CD14-positive monocyte (primary cell): ENCODE data around the gene INKA1. TPM values are rescaled to one million over a fixed set of nuclear protein-coding genes. Genes with fewer than 3 reads are reported as not detected.

Source experiments
- DNase-seq, 3 donors: peaks; one replicate each; pipeline ENCODE4 v3.0.0-alpha.2; 2011 to 2022
- H2AFZ ChIP-seq: 2 replicates; pipeline ENCODE4 v1.6.0; 2012; ENCODE audit warnings: mild to moderate bottlenecking, low read depth, low read length, inconsistent platforms; ENCODE audit not compliant: insufficient read depth, poor library complexity, severe bottlenecking
- H3K27ac ChIP-seq, 2 donors: 1 replicate in 1 of 2; 2 replicates in 1 of 2; pipeline ENCODE4 v1.5.1; 2012 to 2013; ENCODE audit warnings: low read length in 2 of 2, control low read depth in 1 of 2, inconsistent platforms in 1 of 2, low read depth in 1 of 2, mild to moderate bottlenecking in 1 of 2
- H3K27me3 ChIP-seq, 2 donors: one replicate each; pipeline versions ENCODE4 v1.6.0 to v1.6.1; 2011 to 2013; ENCODE audit warnings: low read length in 2 of 2; ENCODE audit not compliant: control insufficient read depth in 2 of 2, insufficient read depth in 2 of 2
- H3K36me3 ChIP-seq, 2 donors: replicated peaks in 1 of 2; 1 replicate in 1 of 2; 2 replicates in 1 of 2; pipeline versions ENCODE4 v1.5.1 to v1.6.1; 2012 to 2013; ENCODE audit warnings: low read length in 2 of 2, control low read depth in 1 of 2, inconsistent platforms in 1 of 2, mild to moderate bottlenecking in 1 of 2; ENCODE audit not compliant: insufficient read depth in 2 of 2, control insufficient read depth in 1 of 2
- H3K4me1 ChIP-seq, 2 donors: 1 replicate in 1 of 2; 2 replicates in 1 of 2; pipeline versions ENCODE4 v1.5.1 to v1.6.1; 2012 to 2013; ENCODE audit warnings: low read length in 2 of 2, control low read depth in 1 of 2, inconsistent platforms in 1 of 2, mild to moderate bottlenecking in 1 of 2, moderate library complexity in 1 of 2; ENCODE audit not compliant: insufficient read depth in 2 of 2, control insufficient read depth in 1 of 2
- H3K4me2 ChIP-seq: replicated peaks from 2 replicates; pipeline ENCODE3; 2012; ENCODE audit warnings: low read length, moderate library complexity, mild to moderate bottlenecking; ENCODE audit not compliant: poor library complexity, severe bottlenecking; ENCODE audit errors: extremely low read depth
- H3K4me3 ChIP-seq, 3 experiments: fragments of 200-600 bp in 1 of 3; sonication (generic) in 1 of 3; replicated peaks in 1 of 3; 1 replicate in 2 of 3; 2 replicates in 1 of 3; pipeline ENCODE4 v1.5.1; 2011 to 2013; ENCODE audit warnings: low read length in 3 of 3, mild to moderate bottlenecking in 3 of 3, control low read depth in 2 of 3, low read depth in 2 of 3, inconsistent platforms in 1 of 3, moderate library complexity in 1 of 3
- H3K79me2 ChIP-seq: 2 replicates; pipeline ENCODE4 v1.6.0; 2012; ENCODE audit warnings: mild to moderate bottlenecking, control low read depth, inconsistent platforms, low read length, moderate library complexity; ENCODE audit not compliant: insufficient read depth
- H3K9ac ChIP-seq: 2 replicates; pipeline ENCODE4 v1.6.0; 2017; ENCODE audit warnings: low read length, mild to moderate bottlenecking; ENCODE audit not compliant: insufficient read depth, poor library complexity, severe bottlenecking
- H3K9me3 ChIP-seq, 2 donors: replicated peaks in 1 of 2; 1 replicate in 1 of 2; 2 replicates in 1 of 2; pipeline versions ENCODE4 v1.5.1 to v1.6.1; 2012 to 2013; ENCODE audit warnings: low read length in 2 of 2, control low read depth in 1 of 2; ENCODE audit not compliant: control insufficient read depth in 1 of 2, insufficient read depth in 1 of 2
- H4K20me1 ChIP-seq: 2 replicates; pipeline ENCODE4 v1.6.0; 2012; ENCODE audit warnings: mild to moderate bottlenecking, low read length, control low read depth, moderate library complexity; ENCODE audit not compliant: insufficient read depth
- H3K27ac Mint-ChIP-seq, 7 donors: one replicate each; pipeline ENCODE4 v1.8.0; 2020; ENCODE audit warnings: mild to moderate bottlenecking in 7 of 7, mixed read lengths in 7 of 7, moderate library complexity in 6 of 7, inconsistent platforms in 2 of 7
- H3K27me3 Mint-ChIP-seq, 3 donors: one replicate each; pipeline ENCODE4 v1.8.0; 2021 to 2022; ENCODE audit warnings: low read depth in 3 of 3, mild to moderate bottlenecking in 3 of 3, mixed read lengths in 3 of 3, moderate library complexity in 3 of 3, inconsistent platforms in 1 of 3
- H3K36me3 Mint-ChIP-seq, 2 donors: one replicate each; pipeline ENCODE4 v1.8.0; 2020; ENCODE audit warnings: mixed read lengths in 2 of 2, inconsistent platforms in 1 of 2, mild to moderate bottlenecking in 1 of 2
- H3K4me1 Mint-ChIP-seq: one replicate; pipeline ENCODE4 v1.8.0; 2020; ENCODE audit warnings: mild to moderate bottlenecking, mixed read lengths
- H3K4me3 Mint-ChIP-seq, 2 donors: one replicate each; pipeline ENCODE4 v1.8.0; 2020; ENCODE audit warnings: mild to moderate bottlenecking in 2 of 2, mixed read lengths in 2 of 2, moderate library complexity in 1 of 2
- H3K9me3 Mint-ChIP-seq, 7 donors: one replicate each; pipeline ENCODE4 v1.8.0; 2020 to 2022; ENCODE audit warnings: mixed read lengths in 7 of 7, mild to moderate bottlenecking in 6 of 7, moderate library complexity in 6 of 7, inconsistent platforms in 2 of 7
- WGBS: methylation state at CpG from one replicate; pipeline ENCODE4 v1.1.5; 2013; ENCODE audit warnings: missing lambda C conversion rate; ENCODE audit not compliant: insufficient coverage; 5-methylcytosine and 5-hydroxymethylcytosine counted together
- intact Hi-C, 2 donors: fragments of 100-400 bp; cut with micrococcal nuclease; formaldehyde crosslinking; loops; one replicate each; pipeline versions ENCODE4 v1.15.0 to v1.15.1; 2023
- polyA plus RNA-seq, 3 donors: library from polyadenylated mRNA; depleted of rRNA in 1 of 3; unstranded in 2 of 3; stranded (reverse) in 1 of 3; fragments of 300-500 nt in 2 of 3; fragments of >200 nt in 1 of 3; fragmentation: Illumina TruSeq in 2 of 3; gene quantifications; 1 replicate in 2 of 3; 2 replicates in 1 of 3; pipeline ENCODE4 v1.2.3, GENCODE V29; 2012 to 2021
- TF ChIP-seq, protein P1 (sequence below): fragments of 200-600 bp; IDR thresholded peaks from one replicate; pipeline ENCODE4 v1.8.0; 2022; ENCODE audit warnings: antibody characterized with exemption, mild to moderate bottlenecking

INKA1 gene
- polyA plus RNA-seq, 3 donors, result 0.43 to 1.3 (median 1.3) TPM

GRCh38 chr3:49793486-49794085 lies 9.5 kb upstream of the INKA1 start:
- TF ChIP-seq, protein P1, sequence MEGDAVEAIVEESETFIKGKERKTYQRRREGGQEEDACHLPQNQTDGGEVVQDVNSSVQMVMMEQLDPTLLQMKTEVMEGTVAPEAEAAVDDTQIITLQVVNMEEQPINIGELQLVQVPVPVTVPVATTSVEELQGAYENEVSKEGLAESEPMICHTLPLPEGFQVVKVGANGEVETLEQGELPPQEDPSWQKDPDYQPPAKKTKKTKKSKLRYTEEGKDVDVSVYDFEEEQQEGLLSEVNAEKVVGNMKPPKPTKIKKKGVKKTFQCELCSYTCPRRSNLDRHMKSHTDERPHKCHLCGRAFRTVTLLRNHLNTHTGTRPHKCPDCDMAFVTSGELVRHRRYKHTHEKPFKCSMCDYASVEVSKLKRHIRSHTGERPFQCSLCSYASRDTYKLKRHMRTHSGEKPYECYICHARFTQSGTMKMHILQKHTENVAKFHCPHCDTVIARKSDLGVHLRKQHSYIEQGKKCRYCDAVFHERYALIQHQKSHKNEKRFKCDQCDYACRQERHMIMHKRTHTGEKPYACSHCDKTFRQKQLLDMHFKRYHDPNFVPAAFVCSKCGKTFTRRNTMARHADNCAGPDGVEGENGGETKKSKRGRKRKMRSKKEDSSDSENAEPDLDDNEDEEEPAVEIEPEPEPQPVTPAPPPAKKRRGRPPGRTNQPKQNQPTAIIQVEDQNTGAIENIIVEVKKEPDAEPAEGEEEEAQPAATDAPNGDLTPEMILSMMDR, result no peak
- DNase-seq, result no peak
- peaks cover 0 to 5% (median 4%) of the 10 kb centered on the region in 3 donors for H3K27me3 Mint-ChIP-seq

GRCh38 chr3:49794431-49794830 lies 8.6 kb upstream of the INKA1 start:
- Mint-ChIP-seq H3K27ac (no peak overlapping the region), H3K36me3 (no peaks in the 10 kb centered on the region), H3K4me3 (no peak overlapping the region), H3K9me3 (peaks cover 0 to 4% (median 0%) of the 10 kb centered on the region in 7 donors), H3K4me1 (peaks cover 12% of the 10 kb centered on the region), H3K27me3 (peaks cover 0 to 5% (median 3%) of the 10 kb centered on the region in 3 donors)
- TF ChIP-seq, protein P1, result no peak
- DNase-seq, result no peak
- no peaks in the 10 kb centered on the region for H3K9me3 ChIP-seq
- H3K4me3 ChIP-seq, result no peak overlapping the region
- WGBS, result 83% methylated on average over 4 of the region's 4 CpGs
- no peak overlapping the region for H3K4me2 ChIP-seq
- no peaks in the 10 kb centered on the region for H3K36me3 ChIP-seq
- intact Hi-C loops, result no loop called here
- H4K20me1 ChIP-seq, result no peaks in the 10 kb centered on the region
- no peak overlapping the region for H3K27ac ChIP-seq
- H3K9ac ChIP-seq, result no peak overlapping the region
- H2AFZ ChIP-seq, result no peak overlapping the region
- no peaks in the 10 kb centered on the region for H3K4me1 ChIP-seq
- no peaks in the 10 kb centered on the region for H3K79me2 ChIP-seq
- H3K27me3 ChIP-seq, result no peaks in the 10 kb centered on the region

More at GRCh38 chr3:49793486-49794085, 9.5 kb upstream of the INKA1 start:
- peak overlapping the region in 1 of 7 donors; percentile 37 for H3K27ac Mint-ChIP-seq
- Histone ChIP-seq H3K79me2 (no peaks in the 10 kb centered on the region), H2AFZ (no peak overlapping the region), H4K20me1 (no peaks in the 10 kb centered on the region), H3K36me3 (no peaks in the 10 kb centered on the region), H3K9ac (no peak overlapping the region), H3K9me3 (no peaks in the 10 kb centered on the region), H3K4me1 (no peaks in the 10 kb centered on the region), H3K27ac (no peak overlapping the region), H3K4me2 (no peak overlapping the region), H3K27me3 (no peaks in the 10 kb centered on the region), H3K4me3 (no peak overlapping the region)
- H3K4me3 Mint-ChIP-seq, result no peak overlapping the region
- H3K9me3 Mint-ChIP-seq, result peaks cover 0 to 4% (median 0%) of the 10 kb centered on the region in 7 donors
- peaks cover 10% of the 10 kb centered on the region for H3K4me1 Mint-ChIP-seq
- 94% methylated on average over 11 of the region's 13 CpGs for WGBS
- H3K36me3 Mint-ChIP-seq, result no peaks in the 10 kb centered on the region
- intact Hi-C loops, result no loop called here
